NCI-H510A (cell line): Measurements from ENCODE around the gene ATXN3L.
"Not testable (repeated sequence)": the region's sequence is repeated elsewhere in the genome, so short reads cannot be mapped to it uniquely, and the experiment has no call there.

Experiments used
- DNase-seq: peaks from one replicate; lab custom pipeline; 2025; lab: John Stamatoyannopoulos, UW

The ATXN3L gene

DNA sequence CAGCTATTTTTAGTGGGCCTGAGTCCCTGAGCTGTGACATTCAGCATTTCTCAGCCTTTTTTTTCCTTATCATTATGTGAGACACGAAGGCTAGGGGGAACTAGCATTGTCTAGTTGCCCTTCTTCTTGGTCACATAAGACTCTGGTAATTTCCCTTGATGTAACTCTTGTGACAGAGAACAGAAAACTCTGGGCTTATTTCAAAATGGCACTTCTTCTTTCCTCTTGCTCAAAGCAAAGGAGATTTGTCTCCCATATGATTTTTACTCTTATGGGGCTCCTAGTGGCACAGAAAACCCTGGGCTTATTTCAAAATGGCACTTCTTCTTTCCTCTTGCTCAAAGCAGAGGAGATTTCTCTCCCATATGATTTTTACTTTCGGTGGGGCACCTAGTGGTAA, 14.7 kb downstream of the ATXN3L start:
- no peak for DNase-seq

GRCh38 chrX:13304052-13304451, 15.8 kb downstream of the ATXN3L start:
- DNase-seq, result no peak

DNA sequence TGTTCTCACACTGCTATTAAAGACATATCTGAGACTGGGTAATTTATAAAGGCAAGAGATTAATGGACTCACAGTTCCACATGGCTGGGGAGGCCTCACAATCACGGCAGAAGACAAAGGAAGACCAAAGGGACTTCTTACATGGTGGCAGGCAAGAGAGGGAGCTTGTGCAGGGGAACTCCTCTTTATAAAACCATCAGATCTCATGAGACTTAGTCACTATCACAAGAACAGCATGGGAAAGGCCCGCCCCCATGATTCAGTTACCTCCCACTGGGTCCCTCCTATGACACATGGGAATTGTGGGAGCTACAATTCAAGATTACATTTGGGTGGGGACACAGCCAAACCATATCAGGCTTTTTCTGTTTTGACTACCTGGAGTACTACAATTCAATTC, 16.6 kb downstream of the ATXN3L start:
- DNase-seq, result not testable (repeated sequence)

DNA sequence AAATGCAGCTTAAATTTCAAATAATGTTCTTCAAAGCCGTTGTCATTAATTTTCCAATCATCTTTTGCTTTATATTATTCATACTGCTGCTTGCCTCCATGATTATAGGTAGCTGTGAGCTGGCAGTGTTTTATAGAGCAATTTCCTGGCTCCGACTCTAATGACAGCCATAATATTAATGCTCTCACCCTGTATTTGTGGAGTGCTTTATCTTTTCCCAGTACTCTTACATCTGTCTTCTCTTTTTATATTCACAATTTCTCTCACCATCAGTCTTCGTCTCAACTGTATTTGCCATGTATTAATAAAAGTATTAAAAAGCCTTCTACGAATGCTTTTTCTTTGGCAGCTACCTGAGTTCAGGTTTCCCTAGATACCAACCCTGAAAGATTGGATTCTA, 21.0 kb downstream of the ATXN3L start:
- DNase-seq, result no peak

- no peak for DNase-seq
Measured at GRCh38 chrX:13295841-13296240, 24.0 kb downstream of the ATXN3L start.

DNA sequence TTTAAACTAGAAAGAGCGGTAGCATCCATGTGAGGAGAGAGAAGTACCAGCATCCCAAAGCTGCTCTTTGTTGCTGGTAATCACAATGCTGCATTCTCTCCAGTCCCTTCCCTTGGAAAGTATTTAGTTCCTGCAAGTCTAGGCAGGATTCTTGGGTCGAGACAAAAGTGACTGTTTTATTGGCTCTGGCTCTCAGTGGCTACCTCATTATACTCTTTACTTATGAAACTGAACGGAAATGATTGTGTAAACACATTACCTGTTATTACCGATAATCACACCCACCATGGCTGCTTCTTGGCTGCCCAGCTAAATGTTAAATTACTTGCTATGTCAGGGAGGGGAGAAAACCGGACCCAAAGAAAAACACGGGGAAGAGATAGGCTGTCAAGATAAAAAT, 26.2 kb downstream of the ATXN3L start:
- DNase-seq, result peak; percentile 2

- DNase-seq, result no peak
Measured at GRCh38 chrX:13290891-13291614, 28.8 kb downstream of the ATXN3L start.

DNA sequence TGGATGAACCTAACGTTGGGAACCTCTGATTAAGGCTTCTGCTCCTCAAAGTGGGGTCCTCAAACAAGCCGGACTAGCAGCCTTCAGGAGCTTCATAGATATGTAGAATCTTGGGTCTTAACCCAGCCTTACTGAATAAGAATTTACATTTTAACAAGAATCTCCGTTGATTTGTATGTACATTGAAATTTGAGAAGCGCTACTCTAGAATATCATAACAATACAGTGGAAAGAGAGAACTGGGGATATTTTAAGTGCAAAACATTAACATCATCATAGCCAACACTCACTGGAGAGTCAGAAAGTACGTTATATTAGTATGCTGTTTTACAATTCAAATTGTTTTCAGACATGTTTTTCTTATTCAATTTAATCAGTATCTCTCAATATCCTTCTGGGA, 31.2 kb downstream of the ATXN3L start:
- DNase-seq, result no peak

GRCh38 chrX:13287816-13288215, 32.0 kb downstream of the ATXN3L start:
- no peak for DNase-seq

GRCh38 chrX:13285693-13286092, 34.2 kb downstream of the ATXN3L start:
- DNase-seq, result no peak

DNA sequence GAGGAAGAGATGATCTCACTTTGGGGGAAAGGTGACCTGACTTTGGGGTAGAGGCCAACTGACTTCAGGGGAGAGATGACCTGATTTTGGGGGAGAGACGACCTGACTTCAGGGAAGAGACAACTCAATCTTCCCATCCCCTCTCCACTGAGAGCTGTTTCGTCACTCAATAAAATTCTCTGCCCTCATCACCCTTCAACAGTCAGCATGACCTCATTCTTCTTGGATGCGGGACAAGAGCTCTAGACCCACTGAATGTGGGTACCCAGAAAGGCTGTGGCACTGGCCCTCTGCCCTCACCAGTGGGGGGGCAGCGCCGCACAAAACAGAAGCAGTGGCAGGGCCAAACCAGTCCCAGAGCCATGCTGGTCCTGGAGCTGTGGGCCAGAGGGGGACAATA, 34.6 kb downstream of the ATXN3L start:
- no peak for DNase-seq

GRCh38 chrX:13284570-13284969, 35.3 kb downstream of the ATXN3L start:
- DNase-seq, result no peak

DNA sequence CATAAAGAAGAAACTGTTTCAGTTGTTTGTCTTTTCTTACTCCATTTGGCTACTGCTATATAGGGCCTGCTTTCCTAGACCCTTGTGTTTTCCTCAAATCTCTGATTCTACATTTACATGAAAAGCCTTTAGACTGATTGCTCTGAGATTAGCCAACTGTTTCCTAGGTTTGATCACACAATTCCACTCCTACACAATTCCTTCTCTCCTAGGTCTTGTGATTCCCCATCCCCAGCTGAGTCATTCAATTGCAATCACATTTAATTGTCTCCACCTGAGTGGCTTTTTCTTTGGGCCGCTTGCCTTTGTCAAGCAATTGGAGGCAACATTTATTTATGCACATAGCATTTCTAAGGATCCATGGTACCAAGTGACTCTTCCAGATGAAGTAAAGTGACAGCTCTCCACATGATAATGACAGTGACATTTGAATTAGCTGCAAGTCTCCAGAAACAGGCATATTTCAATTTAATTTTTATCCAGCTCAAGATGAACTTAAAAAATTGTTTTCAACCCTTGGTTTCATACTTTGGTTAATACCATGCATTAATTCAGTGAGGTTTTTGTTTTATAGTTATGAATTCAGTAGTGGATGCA, 35.8 kb downstream of the ATXN3L start:
- DNase-seq, result no peak

DNA sequence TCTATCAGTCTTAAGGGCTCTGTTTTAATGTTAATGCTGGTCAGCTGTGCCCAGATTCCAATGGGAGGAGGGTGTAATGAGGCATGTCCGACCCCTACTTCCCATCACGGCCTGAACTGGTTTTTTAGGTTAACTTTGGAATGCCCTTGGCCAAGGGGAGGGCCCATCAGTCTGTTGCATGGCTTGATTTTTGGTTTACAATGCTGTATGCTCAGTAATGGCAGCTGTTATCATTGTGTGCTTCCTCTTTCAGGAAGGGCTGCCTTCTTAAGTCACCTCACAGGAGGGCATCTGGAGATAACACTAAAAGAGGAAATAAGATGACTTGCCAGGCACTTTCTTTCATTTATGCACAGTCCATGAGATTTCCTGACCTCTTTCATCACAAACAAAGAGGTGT, 36.3 kb downstream of the ATXN3L start:
- no peak for DNase-seq

DNA sequence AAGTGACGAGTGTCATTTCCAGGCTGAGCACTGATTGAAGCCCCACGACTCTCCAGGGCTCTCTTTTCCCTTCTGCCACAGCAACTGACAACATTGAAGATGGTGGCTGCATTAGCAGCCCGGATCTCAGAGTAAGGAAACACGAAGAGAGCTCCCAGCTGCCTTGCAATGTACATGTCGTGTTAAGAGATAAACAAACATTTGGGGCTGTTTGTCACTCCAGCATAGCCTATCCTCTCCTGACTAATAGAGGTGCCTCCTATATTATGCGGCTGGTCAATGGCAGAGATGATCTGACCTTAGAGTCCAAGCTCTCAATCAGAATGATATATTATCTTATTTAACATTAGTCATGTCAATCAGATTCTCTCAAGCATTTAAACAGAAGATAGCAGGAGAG, 38.6 kb downstream of the ATXN3L start:
- no peak for DNase-seq

GRCh38 chrX:13279279-13280018, 40.4 kb downstream of the ATXN3L start:
- no peak for DNase-seq

- DNase-seq, result no peak
Measured at GRCh38 chrX:13277539-13277938, 42.3 kb downstream of the ATXN3L start.

- no peak for DNase-seq
Measured at GRCh38 chrX:13276991-13277390, 42.9 kb downstream of the ATXN3L start.

DNA sequence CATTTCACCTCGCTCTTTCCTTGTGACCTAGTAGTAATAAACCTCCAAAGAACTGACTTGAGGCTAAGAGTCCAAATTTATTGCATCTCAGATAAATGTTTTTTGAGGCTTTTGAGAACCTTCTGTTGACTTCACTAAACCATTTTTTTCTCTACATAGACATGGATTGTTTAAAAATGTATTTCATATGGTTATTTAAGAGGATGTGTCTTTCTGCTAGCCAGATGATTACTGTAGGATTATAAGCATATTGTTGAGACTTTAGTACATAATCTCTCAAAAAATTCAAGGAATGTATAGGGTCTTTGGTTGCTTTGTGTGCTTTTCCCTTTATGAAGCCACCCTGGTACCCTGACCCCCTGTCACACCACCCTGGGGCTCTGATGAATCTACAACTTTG, 44.8 kb downstream of the ATXN3L start:
- DNase-seq, result no peak

GRCh38 chrX:13272426-13272825, 47.4 kb downstream of the ATXN3L start:
- no peak for DNase-seq

GRCh38 chrX:13271511-13271910, 48.3 kb downstream of the ATXN3L start:
- DNase-seq, result no peak

GRCh38 chrX:13270360-13270759, 49.5 kb downstream of the ATXN3L start:
- no peak for DNase-seq

DNA sequence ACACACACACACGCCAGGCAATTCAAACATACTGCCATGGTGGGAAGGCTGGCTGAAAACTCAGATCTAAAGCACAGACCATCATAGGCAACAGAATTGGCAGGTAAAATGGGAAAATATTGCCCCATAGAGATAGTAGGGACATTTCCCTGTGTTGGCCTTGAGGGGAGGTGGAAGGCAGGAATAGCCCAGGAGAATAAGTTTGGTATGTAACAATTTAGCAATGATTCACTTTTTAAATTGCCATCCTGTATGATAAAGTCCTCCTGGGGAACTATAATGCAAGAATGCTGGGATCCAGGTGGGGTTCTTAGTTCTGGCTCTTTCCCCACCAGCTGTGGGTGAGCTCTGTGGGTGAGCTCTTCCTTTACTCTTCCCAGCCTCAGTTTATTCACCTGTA, 51.0 kb downstream of the ATXN3L start:
- no peak for DNase-seq
